ENCODE results near the gene SERINC1.

- TF ChIP-seq POLR2A (IDR thresholded peaks at IDR 0.05; ENCODE audit: low read depth, low read length) (no peak), POLR2AphosphoS5 (IDR thresholded peaks at IDR 0.05; ENCODE audit: low read depth, low read length) (no peak)
Observed at GRCh38 chr6:122454673-122455072, 16.9 kb downstream of the SERINC1 start.
